Glomerular endothelial cell (primary cell): ENCODE data around the gene NACAD. TPM values are rescaled to one million over a fixed set of nuclear protein-coding genes. Genes with fewer than 3 reads are reported as not detected.
"Not testable (repeated sequence)": the region's sequence is repeated elsewhere in the genome, so short reads cannot be mapped to it uniquely, and the experiment has no call there.

Experiments
- DNase-seq: peaks from one replicate; pipeline ENCODE4 v3.0.0-alpha.2; 2011; ENCODE audit warnings: low read depth, low spot score; ENCODE audit errors: extremely low read depth
- total RNA-seq: library from RNA; depleted of rRNA; stranded (reverse); fragments of >200 nt; gene quantifications from 2 replicates; pipeline ENCODE4 v1.2.3, GENCODE V29; 2015

Gene NACAD
- total RNA-seq, 1 donor from 2014 or later = 7.9 TPM

- DNase-seq = no peak
Observed at GRCh38 chr7:45118292-45118691, 29.5 kb upstream of the NACAD start.

DNA sequence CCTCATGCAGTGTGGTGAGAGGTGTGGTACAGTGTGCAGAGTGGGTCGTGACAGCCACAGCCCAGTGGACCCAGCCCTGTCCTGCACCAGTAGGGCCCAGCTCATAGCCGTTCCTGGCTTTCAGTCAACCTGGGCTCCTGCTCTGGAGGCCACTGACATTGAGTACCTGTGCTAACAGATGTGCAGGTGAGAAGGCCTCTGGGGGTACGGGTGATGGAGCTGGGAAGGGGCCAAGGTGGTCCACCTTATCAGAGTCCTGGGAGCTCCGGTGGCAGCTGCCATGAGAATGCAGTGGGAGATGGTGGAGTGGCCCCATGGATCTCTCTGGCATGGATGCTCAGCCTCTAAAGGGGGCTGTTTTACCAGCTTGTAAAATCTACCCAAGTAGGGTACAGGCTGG is 28.8 kb upstream of the NACAD start:
- no peak for DNase-seq

GRCh38 chr7:45116048-45116447 is 27.3 kb upstream of the NACAD start:
- DNase-seq = no peak

DNA sequence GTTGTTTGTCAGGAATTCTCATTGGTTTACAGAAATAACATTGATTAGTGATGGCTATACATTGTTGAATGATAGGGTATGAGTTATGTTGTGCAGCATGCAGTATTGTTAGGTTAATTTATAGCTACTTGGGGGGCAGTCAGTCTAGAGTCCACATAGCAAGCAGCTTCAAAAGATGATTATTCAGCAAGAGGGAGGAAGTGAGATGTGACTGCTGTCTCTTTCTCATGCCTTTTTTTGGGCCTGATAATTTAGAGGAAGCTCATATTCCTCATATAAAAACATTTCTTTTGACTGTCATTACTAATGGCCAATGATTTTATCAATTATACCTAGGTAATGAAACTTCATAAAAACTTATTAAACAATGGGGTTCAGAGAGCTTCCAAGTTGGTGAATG is 26.2 kb upstream of the NACAD start:
- DNase-seq = no peak

- DNase-seq = not testable (repeated sequence)
Observed at GRCh38 chr7:45114257-45114656, 25.5 kb upstream of the NACAD start.

GRCh38 chr7:45112648-45113047 is 23.9 kb upstream of the NACAD start:
- no peak for DNase-seq

GRCh38 chr7:45111298-45112223 is 22.8 kb upstream of the NACAD start, which contains the start of gene TBRG4:
TBRG4 (minus strand) TSS chr7:45111697; CDS start chr7:45109237, 2,460 bp downstream.
- DNase-seq = peak; percentile 58

DNA sequence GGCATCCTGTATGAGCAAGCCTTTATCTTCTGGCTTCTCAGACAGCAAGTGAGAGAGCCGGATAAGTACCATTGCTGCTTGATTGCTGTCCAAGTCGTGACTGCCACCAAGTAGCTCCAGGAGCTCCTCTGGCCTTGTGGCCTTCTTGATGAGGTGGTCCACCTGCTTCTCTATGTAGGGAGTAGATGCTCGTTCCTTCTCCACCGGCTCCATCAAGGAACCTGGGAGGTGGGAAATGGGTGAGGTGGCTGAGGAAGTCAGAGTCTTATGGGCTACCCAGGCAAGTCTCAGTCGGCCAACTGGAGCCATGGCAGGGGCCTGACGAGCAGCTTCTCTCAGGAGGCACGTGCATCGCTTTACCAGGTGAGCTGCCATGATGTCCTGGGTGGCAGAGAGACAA is 20.1 kb upstream of the NACAD start:
- no peak for DNase-seq

- no peak for DNase-seq
Observed at GRCh38 chr7:45107356-45107755, 18.6 kb upstream of the NACAD start.

- no peak for DNase-seq
Observed at GRCh38 chr7:45106820-45107219, 18.1 kb upstream of the NACAD start.

DNA sequence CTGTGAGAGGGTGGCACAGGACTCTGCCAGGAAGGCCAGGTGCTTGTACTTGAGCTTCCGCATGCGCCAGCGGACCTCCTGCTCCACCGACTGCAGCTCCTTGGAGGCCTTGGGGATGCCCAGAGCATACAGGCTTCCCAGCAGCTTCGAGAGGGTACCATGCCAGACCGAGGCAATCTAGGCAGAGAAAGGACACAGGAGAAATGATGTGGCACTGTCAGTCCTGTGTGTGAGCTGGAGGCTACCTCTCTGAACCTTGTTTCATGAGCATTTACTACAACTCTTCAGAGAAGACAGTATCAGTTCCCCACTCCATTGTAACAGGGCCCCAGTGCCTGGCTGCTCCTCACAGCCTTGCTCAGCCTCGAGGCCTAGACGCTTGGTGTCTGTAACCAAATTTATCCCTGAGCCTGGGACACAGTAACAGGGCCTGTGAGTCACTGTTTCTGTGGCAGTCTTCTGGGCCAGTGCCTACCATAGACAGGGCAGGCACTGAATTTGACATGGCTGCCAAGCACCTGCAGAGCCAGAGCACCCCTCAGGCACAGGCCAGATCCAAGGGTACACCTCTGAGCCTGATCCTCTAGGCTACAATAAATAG is 16.9 kb upstream of the NACAD start:
- no peak for DNase-seq

DNA sequence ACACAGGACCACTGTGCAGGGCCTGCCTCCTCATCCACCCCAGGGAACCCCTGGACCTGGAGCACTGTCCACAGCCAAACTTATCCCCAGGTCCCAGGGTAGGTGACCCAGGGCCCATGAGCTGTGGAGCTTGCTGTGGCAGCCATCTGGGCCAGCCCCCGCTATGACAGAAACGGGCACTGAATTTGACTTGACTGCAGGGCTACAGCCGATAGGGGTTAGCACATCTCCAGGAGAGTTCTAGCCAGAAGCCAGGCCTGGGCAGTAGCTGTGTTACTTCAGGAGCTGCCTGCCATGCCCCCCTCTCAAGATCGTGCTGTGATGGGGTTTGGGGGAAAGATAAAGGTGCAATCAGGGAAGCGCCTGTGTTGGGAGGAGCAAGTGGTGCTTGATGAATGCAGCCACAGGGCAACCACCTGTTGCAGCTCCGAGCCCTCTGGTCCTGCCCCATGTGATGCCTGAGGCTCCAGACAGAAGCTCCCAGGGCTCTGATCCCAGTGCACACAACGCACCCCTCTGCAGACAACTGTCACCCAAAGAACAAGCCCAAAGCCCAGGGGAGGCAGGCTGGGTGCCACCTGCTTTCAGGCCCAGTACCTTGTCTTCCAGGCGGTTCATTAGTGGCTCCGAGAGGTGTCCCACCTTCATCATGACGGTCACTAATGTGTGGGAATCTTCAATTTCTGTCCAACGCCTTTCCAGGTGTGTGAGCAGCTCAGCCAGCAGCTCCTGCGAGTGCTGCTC is 16.2 kb upstream of the NACAD start:
- DNase-seq = no peak

DNA sequence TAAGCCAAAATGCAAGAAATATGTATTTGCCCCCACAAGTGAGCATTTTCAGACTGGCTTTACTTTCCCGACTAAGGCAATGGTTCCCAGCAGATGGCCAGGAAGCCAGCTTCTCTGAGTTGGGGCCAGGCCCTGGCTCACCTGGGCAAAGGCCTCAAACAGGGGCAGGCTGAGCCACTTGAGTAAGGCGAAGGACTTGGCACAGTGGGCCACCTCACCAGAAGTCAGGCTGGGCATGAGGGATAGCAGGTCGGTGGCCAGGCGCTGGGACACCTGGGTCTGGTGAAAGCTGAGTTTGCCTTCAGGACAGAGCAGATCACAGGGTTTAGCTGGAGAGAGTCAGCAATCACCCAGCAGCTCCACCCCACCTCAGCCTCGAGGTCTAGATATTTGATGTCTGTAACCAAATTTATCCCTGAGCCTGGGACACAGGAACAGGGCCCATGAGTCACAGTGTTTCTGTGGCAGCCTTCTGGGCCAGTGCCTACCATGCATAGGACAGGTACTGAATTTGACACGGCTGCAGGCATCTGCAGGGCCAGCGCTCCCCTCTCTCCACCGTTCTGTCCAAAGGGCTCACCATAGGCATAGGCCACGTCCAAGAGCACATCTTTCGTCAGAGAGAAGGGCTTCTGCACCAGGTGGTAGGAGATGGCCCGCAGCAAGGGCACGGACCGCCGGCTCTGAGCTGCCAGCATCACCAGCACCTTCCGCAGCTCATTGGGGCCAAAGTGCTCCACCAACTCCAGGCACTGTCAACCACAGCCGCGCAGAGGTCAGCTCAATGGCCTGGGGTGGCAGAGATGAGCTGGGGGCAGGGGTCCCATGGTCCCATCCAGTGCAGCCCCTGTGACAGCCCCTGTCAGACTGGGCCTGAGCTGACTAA is 15.4 kb upstream of the NACAD start:
- no peak for DNase-seq

DNA sequence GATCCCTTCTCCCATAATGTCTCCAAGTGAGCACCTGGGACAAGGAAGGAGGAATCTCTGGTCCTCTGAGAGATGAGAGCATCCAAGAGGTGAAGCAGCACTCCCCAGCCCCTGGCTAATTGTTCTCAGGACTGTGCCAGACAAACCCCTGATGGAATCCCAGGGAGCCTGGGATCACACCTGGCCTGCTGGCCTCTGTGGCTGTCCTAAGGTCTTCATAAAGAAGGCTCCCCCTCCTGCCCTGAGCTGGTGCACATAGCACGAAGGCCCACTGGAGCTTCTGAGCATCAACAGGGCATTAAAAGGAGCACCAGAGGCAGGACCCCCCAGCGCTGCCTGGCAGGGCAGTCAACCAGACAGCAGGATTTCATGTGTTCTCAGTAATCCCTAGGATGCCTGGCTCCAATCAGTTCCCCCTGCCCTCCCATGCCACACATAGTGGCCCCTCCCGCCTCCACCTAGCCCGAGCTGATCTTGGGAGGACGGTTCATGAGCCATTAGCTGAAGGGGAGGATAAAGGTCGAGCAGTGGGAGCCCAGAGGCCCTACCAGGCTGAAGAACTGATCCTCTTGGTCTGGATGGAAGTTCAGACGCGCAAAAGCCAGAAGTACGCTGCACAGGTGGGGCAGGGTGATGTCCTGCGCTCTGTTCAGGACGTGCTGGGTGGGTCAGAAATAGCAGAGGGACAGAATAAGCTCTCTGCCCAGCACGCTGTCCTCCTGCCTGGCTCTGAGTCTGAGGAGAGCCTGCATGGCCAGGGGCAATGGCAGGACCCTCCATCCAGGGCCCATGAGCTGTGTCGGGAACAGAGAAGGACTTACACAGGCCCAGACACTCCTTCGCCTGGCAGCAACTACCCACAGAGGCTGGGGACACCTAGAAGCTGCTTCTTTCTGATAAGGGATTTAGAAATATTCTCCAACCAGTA is 14.3 kb upstream of the NACAD start:
- no peak for DNase-seq

DNA sequence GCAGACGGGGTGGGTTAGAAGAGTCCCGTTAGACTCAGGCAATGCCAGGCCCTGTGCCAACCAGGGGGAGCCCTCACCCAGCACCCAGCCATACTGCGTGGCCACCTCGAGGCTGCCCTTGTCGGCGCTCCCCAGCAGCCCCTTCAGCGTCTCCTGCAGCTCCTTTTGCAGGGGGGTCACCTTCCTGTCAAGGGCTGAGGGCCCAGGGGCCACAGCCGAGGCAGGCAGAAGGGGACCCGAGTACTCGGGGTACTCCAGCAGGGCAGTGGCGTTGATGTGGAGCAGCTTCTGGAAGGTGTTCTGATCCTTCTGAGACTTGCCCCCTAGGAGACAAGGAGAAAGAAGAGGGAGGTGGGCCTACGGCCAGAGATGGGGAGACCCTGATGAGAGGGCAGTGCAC is 13.0 kb upstream of the NACAD start:
- DNase-seq = no peak

GRCh38 chr7:45100761-45101480 is 12.2 kb upstream of the NACAD start:
- DNase-seq = no peak

DNA sequence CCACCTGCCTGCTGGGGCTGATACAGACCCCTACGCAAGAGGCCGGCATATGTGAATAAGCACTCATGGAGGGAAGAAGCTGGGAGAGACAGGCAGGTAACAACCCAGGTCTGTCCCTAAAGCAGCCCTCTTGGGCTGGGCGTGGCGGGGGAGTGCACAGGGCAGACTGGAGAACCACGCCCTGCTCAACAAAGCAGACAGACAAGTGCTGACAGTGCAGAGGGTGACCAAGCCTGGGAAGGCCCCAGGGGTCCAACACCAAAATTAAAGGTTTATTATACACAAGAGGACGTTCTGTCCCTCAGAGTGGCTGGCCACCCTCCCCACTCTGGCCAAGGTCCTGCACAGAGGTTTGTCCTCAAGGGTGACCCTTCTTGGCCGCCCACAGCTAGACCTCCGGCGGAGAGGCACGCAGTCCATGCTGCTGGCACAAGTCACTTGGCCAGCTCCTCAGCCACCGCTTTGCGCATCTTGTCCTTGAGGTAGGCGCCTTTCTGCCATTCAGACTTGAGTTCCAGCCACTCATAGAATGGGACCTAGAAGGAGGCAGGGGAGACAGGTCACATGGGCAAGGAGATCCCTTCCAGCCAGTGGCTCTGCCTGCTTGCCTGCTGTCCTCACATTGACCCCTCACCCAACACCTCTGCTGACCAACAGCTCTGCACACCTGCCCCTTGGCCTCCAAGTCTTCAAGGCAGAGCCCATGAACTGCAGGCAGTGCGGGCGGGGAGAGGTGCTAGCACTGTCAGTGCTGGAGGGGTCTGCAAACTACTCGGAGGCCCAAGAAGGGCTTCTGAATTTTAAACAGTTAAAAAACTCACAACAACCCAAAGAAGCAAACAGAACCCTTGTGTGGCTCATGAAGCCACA is 11.4 kb upstream of the NACAD start:
- no peak for DNase-seq
